Stimulated activated naive CD4-positive, alpha-beta T cell (primary cell): Measurements from ENCODE around the gene ZNF189.

ENCODE experiments used
- DNase-seq, 6 experiments: peaks; one replicate each; lab custom pipeline; 2025; lab: John Stamatoyannopoulos, UW

Gene ZNF189

DNA sequence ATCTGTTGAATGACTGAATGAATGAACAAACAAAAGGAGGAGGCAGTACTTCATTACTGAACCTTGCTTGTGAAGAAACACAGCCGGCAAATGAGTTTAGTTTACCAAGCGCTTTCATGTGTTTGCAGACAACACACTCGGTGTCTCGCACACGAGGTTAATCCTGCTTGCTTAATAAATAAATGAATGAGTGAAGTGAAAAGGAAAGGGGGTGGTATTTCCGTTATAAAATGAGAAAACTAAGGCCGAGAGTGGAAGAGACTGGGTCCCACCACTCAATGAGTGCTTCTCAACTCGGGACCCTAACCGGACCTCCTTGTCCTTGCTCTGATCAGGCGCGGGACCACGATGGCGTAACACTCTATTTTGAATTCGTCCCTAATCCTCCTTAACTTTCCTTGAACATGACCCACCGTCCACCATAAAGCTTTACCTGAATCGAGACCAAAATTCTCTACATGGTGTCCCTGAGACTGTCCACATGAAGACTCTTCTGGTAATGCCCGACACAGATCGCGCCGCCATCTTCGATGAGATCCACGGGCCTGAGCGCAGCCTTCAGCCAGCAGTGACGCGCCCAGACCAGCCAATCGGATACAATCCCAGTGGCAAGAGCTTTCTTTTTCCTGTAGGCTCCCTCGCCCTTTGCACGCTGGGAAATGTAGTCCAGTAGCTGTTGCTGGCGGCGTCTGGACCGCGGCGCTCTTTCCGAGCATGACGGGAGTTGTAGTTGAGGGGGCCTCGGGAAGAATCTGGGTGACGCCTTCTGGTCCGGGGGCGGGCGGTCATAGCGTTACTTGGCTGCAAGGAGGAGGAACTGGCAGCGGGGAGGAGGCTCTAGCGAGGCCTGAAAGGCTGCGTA lies at the start of gene ZNF189, which contains the start of gene MRPL50:
Gene ZNF189 (plus strand): TSS at position 784 of the 862 bp plus-strand sequence. CDS start 306 bp downstream, outside the sequence.
Gene MRPL50 (minus strand): TSS at position 551 of the 862 bp plus-strand sequence. CDS start 26 bp downstream, at position 525.
- DNase-seq = peak; percentile 91 to 97 (median 95)

DNA sequence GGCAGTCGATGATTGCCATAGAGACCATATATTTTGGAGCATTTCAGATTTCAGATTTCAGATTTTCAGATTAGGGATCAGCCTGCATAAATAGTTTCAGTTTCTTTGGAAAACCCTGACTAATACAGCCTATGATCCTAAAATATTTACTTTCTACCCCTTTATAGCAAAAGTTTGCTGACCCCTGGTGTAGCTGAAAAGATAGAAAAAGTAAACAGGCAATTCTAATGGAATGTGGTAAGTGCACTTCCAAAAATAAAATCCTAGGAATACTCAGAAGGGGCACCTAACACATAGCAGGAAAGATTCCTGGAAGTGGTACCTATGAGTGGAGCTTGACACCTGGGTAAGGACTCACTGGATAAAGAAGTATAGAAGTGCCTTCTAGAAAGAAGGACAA lies 48.4 kb upstream of the ZNF189 start:
- DNase-seq = no peak

DNA sequence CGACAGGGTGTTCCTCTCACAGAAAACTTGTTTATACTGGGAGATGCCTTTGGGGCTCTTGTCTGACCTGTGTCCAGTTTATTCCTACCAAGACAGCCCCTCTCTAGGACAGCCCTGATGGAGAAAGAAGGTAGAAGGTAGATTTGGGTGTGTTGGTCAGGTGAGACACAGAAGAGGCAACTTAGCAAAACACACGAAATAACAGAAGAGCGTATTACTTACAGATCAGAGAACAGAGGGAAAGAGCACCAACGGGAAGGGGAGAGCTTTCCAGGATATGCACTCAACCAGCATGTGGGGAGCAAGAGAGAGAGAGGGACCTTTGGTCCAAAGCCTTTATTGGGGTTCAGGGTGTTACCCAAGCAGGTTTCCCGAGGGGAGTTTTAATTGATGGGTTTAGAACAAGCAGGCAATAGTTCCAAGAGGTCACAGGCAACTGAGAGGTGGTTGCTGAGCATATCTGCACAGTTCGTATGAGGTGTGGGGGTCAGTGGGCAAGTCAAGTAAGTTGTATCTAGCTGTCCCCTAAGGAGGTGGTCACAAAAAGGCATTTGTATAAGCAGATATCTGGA lies 45.7 kb upstream of the ZNF189 start:
- no peak for DNase-seq

DNA sequence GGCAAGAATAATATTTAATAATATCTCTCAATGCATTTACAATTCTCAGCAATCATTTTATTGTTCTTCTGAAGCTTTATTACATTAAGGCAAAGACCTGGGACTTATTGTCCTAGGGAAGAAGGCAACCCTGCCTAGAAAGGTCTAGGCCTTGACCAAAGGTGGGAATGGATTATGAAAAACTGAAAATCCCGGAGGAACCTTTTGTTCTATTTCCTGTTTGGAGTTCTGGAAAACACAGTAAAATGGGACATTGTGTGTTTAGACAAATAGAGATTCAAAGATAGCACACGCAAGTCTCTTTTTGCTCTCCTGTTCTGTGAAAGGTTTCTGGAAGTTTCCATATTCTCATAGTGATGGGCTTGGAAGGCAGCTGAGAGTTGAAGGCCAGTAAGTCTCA lies 45.0 kb upstream of the ZNF189 start:
- DNase-seq = no peak

DNA sequence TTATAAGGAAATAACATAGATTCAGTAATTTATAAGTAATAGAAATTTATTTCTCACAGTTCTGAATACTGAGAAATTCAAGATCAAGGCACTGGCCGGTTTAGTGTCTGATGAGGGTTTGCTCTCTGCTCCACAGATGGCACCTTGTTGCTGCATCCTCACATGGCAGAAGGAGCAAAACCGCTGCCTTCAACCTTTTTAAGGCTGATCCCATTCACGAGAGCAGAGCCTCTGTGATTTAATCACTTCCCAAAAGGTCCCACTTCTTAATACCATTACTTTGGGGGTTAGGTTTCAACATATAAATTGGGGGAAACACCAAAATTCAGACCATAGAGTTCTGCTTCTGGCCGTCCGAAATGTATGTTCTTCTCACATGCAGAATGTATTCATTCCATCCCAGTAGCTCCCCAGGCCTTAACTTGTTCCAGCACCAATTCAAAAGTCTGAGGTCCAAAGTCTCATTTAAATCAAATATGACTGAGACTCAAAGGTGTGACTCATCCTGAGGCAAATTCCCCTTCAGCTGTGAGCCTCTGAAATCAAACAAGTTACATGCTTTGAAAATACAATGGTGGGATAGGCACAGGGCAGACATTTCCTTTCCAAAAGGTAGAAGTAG lies 44.4 kb upstream of the ZNF189 start:
- no peak for DNase-seq

DNA sequence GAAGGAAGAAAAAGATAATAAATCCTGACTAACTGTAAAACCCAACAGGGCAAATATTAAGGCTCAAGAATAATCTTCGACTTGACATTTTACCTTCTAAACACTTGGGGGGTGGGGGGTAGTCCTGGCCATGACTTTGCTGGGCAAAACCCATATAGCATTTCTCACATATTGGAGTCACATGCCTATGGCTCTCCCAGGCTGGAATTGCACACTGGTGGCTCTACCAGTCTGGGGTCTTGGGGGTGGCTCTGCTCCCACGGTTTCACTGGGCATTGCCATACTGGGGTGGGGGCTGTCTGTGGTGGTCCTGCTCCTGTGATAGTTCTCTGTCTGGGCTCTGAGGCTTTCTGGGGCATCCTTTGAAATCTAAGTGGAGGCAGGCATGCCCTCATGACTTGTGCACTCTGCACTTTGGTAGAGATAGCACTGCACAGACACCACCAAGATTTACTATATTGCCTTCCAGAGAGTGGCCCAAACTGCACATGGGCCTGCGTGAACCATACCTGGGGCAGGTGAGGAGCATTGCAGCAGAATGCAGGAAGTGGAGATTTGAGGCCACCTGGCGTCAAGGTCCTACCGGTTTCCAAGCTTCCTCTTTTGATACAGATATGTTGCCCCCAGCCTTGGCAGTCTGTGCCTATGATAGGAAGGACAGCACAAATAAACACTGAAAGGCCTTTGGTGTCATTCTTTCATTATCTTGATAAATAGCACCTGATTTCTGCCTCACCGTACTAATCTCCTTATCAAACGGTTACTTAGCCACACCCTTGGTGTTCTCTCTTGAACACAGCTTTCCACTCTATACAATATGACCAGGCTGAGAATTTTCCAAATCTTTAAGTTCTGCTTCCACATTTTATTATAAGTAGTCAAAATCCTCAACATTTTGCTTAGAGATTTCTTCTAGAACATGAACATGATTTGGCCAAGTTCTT lies 43.6 kb upstream of the ZNF189 start:
- no peak for DNase-seq

DNA sequence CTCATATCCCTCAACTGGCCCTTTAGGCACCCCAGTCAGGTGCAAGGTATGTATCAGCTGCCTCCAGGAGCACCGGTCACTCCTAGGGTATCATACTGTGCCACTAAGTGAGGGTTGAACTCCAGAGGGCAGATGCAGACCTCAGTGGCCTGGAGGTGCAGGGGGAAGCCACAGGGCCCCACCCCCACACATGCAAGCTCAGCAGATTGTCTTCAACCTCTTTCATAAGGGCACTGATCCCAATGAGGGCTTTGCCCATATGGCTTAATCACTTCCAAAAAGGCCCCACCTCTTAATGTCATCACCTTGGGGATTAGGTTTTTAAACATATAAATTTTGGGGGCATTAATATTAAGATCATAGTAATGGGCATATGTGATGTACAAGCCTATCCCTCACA lies 42.0 kb upstream of the ZNF189 start:
- DNase-seq = no peak

DNA sequence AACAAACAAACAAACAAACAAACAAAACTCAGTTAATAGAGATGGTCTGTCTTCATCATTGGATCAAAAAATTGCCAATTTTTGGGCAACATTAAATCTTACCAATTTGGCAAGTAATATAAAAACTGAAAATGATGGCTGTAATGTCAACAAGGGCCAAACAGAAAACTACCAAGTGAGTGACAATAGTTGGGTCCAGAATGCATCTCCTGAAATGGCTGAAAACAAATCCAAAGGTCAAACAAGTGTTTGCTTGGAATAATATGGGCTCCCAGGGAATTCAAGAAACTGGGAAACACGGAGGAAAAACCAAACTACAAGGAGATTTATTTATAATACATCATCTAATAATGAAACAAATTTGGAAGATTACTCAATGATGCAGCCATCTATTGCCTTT lies 39.0 kb upstream of the ZNF189 start:
- no peak for DNase-seq

DNA sequence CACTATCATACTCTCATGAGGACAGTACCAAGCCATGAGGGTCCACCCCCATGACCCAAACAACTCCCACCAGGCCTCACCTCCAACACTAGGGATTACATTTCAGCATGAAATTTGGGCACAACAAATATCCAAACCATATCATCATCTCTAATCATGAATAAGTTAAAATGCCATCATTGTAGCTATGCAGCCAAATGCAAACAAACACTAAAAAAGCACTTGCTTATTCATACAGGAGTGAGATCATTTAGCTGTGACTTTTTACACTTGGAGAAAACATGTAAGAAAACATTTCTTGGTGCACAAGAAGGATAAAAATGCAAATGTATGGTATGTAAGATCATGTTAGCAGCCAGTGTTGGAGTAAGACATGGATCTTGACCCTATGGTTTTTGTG lies 38.0 kb upstream of the ZNF189 start:
- no peak for DNase-seq

DNA sequence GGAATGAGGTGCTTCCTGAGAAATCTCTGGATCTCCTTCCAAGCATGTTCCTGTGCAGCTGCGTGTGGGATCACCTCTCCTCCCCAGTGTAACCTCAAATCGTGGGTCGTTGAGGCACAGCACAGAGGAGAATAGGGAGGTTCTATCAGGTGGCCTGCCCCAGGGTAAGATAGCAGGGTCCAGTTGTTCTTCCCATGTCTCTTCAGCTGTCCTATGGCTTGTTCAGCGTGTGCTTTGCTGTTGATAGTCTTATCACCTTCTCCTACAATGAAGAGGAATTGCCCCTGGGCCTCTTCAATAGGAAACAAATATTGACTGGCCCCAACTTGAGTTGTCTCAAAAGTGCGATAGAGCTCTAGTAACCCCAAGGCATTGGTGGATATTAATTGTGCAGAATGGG lies 36.2 kb upstream of the ZNF189 start:
- no peak for DNase-seq

DNA sequence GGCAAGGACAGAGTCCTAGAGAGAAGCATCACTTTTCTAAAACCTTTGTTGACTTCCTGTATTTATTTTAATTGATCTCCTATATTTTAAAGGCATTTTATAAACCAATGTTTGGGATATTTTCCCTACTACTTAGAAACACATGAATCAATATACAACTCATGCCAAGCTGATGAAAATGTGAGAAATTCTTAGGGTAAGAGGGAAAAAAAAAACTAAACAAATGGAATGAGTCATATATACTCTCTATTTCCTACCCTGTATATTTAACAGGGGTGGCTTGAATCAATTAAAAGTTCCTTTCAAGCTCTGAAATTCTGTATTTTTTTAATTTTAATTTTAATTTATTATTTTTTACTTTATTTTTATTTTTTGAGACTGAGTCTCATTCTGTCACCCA lies 33.5 kb upstream of the ZNF189 start:
- no peak for DNase-seq

DNA sequence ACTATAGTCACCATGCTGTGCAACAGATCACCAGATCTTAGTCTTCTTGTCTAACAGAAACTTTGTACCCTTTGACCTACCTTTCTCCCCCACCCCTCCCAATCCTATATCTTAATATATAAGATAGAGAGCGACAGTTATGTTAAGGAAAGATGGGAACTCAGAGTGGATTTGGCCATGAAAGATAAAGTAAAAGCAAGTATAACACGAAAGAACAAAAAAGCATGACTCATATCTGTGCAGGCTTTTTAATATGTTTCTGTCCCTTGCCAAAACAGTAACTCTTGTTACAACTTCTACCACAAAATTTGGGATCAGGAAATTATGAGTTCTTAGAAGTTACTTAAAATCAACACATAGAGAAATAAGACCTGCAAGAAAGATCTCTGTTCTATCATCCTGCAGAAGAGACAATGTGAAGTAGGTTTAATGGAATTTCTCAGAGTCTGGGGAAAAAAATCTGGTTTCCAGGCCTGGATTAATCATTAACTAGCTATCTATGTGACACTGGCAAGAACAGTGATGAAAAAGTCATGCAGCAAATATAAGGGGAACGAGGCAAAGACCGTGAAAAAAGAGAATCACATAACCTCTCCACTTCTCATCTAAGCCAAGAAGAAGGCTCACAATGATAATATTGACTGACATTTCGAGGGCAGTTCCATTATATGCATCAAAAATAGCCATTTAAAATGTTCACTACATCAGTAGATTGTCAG lies 32.5 kb upstream of the ZNF189 start:
- no peak for DNase-seq

DNA sequence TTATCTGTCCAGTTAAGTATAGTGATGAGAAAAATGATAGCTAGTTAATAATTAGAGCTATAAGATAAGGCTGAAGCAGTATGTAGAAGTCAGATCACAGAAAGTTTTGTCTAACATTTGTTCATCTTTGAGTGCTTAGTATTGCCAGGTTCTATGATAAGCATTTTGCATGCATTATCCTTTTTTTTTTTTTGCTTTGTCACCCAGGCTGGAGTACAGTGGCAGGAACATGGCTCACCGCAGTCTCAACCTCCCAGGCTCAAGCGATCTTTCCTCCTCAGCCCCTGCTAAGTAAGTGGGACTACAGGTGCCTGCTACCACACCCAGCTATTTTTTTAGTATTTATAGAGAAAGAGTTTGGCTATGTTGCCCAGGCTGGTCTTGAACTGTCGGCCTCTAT lies 31.3 kb upstream of the ZNF189 start:
- no peak for DNase-seq

DNA sequence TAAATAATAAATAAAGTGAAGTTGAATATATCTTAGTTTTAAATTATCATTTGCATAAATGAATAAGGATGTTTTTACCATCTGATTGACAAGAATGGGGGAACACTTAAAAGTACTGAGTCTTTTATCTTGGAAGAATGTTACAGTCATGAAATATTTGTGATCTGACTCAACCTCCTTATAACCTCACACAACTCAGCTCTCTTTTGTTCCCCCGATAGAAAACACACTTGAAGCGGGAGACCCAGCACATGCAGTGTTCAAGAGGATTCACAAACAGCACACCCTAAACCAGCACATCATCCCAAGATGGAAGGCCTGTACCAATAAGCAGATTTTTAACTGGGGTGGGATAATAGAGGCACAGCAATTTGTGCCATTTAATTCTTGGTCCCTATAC lies 29.4 kb upstream of the ZNF189 start:
- no peak for DNase-seq

DNA sequence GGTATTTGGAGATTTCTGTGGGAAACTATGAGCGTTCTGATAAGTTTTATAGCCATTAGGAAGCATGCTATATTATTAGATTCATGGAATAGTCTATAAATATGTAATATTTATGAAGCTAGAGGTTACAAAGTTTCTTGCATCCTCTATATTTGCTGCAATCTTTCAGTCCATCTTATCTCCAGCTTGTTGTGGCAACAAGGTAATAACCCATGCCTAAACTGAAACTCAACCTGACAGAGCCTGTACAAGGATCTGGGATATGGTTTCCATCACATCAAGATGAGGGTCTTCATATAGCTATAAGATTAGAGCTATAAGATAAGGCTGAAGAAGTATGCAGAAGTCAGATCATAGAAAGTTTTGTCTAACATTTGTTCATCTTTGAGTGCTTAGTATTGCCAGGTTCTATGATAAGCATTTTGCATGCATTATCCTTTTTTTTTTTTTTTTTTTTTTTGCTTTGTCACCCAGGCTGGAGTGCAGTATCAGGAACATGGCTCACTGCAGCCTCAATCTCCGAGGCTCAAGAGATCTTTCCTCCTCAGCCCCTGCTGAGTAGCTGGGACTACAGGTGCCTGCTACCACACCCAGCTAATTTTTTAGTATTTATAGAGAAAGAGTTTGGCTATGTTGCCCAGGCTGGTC lies 28.6 kb upstream of the ZNF189 start:
- DNase-seq = no peak

DNA sequence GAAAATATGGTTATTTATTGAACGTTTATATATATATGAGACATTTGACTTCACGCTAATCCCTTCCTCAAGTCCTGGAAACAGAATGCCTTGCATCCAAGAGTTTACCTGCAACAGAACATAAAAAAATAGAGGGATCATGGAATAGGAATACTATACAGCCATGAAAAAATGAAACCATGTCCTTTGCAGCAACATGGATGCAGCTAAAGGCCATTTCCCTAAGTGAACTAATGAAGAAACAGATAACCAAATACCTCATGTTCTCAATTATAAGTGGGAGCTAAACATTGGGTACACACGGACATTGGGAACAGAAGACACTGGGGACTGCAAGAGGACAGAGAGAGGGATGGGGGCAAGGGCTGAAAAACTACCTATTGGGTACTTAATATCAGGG lies 26.8 kb upstream of the ZNF189 start:
- DNase-seq = no peak

DNA sequence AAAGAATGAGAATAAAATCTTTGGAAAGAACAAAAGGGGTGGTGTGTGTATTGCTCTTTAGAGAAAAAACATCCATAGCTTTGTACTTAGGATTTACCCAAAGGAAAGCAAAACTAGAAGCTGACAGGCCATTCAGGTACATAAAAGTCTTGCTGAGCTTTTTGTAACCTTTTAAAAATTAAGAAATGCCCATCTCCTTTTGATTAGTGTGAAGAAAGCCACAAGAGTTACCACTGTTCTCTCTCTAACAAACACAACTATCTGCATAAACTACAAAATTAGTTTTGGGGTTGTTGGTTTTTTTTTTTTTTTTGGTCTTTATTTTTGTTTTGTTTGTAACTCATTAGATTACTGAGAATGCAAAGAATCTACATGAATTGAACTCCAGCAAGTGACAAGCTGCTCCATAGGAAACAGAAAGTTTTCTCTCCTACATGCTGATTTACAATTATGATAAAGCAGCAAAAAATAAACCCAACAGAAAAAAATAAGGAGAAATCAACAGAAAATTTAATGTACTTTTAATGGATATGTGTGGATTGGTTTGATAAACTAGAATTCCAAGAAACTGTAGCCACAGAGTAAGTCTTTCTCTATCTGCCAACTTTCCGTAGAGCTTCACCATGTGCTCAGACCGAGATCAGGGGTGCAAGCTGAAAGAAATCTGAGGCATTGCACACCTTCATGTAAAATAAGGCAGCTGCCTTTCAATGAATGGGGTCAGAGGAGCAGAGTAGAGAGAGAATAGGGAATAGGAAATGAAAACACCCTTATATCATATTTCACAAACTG lies 26.1 kb upstream of the ZNF189 start:
- no peak for DNase-seq

DNA sequence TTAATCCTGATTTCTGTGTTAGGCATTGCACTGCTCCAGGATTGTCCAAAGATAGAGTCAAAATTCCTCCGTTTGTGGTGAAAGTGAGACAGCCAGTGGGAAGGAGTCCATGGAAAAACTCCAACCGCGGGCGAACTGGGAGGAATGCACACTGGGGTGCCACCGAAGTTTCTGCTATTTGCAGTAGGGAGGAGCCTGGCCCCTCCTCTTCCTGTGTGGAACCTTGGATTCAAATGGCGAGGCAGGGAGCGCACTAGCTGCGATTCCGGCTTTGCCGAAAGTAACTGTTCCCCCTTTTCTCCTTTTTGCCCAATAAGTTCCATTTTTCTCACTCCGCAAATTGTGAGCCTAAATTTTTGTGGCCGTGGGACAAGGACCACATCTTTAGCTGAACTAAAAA lies 23.1 kb upstream of the ZNF189 start:
- no peak for DNase-seq

DNA sequence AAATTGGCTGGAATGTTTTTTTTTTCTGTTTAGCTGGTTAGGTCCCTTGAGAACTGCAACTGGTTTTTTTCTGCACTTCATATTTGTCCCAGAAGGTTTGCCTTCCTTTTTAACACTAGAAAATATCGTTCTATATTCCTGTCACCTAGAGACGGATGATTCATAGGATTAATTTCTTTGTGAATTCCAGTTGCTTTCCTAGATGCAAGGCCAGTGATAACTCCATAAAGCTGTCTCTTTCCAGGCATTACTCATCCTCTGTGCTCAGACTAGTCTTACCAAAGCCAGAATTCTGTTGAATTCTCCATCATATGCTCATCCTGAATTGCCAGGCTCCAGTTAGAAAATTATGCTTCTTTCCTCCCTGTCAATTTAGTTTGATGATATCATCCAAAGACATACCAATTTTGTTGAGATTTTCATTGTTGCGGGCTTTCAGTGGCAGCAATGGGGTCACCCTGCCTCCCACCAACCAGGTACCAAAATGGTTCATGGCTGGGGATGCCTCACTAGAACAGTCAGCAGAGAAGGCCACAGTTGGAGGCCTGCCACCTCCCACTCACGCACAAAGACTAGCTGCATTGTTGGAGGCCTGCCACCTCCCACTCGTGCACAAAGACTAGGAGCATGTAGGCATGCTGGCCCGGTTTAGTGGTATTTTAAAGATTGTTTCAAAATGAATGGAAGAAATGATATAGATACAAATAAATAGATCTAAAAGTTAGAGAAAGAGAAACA lies 22.4 kb upstream of the ZNF189 start:
- no peak for DNase-seq
